PFSK-1 (cell line): ENCODE results near the gene ISG20L2.

ENCODE experiments used
- FOXP2 ChIP-seq: optimal IDR thresholded peaks from 2 replicates; pipeline ENCODE3; 2011; ENCODE audit warnings: borderline replicate concordance, control low read depth, inconsistent platforms; ENCODE audit not compliant: insufficient read depth; ENCODE audit errors: extremely low read length, extremely low read depth
- POLR2AphosphoS5 ChIP-seq: IDR thresholded peaks from 2 replicates; pipeline ENCODE4 v1.6.1; 2012; ENCODE audit warnings: low read depth, mild to moderate bottlenecking, control low read depth, low read length, moderate library complexity
- SIN3A ChIP-seq: IDR thresholded peaks from 2 replicates; pipeline ENCODE4 v1.6.1; 2012; ENCODE audit warnings: mild to moderate bottlenecking, low read length, moderate library complexity, borderline replicate concordance; ENCODE audit not compliant: insufficient read depth
- TAF1 ChIP-seq: IDR thresholded peaks from 2 replicates; pipeline ENCODE4 v1.6.1; 2012; ENCODE audit warnings: low read length, control low read depth, borderline replicate concordance; ENCODE audit not compliant: insufficient read depth
- TF ChIP-seq, protein P1 (sequence below), 2 experiments: IDR thresholded peaks; 2 replicates each; pipeline versions ENCODE4 v1.6.1 to v1.8.0; 2011 to 2012; ENCODE audit warnings: low read depth in 2 of 2, low read length in 2 of 2, control low read depth in 1 of 2, inconsistent platforms in 1 of 2, mild to moderate bottlenecking in 1 of 2, moderate library complexity in 1 of 2; ENCODE audit not compliant: insufficient read depth in 1 of 2

DNA sequence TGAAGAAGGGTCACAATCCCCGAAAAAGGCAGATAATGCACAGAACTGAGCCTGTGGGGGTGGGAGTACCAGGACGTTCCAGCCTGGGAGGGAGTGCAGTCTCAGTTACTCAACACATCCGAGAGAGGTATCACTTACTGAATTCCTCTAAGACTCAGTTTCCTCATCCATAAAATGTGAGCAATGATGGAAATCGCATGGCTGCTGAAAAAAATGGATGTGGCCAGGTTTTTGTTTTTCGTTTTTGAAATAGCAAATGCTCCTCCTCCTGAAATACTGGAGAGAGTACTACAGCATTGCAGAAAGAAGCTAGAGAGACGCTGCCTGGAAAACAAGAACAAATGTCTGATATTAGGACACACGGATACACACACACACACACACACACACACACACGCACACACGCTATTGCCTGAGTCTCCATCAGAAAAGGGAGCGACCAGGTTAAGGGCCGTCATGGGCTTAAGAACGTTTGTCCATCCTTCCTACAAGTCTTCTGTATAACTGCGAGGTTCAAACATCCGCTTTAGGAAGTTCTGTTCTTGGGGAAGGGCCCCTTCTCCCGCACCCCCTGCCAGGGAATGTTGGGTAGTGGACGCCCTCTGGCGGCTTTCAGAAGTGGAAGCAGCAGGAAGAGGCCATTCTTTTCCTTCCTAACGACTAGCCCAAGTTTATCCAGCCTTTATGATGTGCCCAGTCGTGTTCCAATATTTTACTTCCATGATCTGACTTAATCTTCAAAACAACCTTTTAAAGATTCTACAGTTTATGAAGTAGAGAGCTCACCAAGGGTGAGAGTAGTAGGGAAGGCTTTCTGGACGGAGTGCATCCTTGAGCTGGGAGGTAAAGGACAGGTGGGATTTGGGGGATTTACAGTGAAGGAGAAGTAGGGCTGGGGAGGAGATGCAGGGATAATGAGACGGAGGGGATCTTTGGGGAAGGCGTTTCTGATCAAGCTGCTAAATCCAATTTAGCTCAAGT lies 50.7 kb downstream of the ISG20L2 start:
- TF ChIP-seq, protein P1, sequence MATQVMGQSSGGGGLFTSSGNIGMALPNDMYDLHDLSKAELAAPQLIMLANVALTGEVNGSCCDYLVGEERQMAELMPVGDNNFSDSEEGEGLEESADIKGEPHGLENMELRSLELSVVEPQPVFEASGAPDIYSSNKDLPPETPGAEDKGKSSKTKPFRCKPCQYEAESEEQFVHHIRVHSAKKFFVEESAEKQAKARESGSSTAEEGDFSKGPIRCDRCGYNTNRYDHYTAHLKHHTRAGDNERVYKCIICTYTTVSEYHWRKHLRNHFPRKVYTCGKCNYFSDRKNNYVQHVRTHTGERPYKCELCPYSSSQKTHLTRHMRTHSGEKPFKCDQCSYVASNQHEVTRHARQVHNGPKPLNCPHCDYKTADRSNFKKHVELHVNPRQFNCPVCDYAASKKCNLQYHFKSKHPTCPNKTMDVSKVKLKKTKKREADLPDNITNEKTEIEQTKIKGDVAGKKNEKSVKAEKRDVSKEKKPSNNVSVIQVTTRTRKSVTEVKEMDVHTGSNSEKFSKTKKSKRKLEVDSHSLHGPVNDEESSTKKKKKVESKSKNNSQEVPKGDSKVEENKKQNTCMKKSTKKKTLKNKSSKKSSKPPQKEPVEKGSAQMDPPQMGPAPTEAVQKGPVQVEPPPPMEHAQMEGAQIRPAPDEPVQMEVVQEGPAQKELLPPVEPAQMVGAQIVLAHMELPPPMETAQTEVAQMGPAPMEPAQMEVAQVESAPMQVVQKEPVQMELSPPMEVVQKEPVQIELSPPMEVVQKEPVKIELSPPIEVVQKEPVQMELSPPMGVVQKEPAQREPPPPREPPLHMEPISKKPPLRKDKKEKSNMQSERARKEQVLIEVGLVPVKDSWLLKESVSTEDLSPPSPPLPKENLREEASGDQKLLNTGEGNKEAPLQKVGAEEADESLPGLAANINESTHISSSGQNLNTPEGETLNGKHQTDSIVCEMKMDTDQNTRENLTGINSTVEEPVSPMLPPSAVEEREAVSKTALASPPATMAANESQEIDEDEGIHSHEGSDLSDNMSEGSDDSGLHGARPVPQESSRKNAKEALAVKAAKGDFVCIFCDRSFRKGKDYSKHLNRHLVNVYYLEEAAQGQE (IDR thresholded peaks at IDR 0.05; ENCODE audit: insufficient read depth in 1 of 2, low read depth in 2 of 2, low read length in 2 of 2), result no peak
- TF ChIP-seq POLR2AphosphoS5 (no peak), TAF1 (no peak), FOXP2 (no peak), SIN3A (no peak)
